Gastrocnemius medialis (tissue), 4 donors: ENCODE measurements around the gene SRGAP3. TPM values are rescaled to one million over a fixed set of nuclear protein-coding genes. Genes with fewer than 3 reads are reported as not detected.

Experiments used
- ATAC-seq, 2 donors: fragments of 150-250 bp; one replicate each; pipeline ENCODE4 v1.9.1; 2016
- DNase-seq, 2 donors: peaks; one replicate each; pipeline ENCODE4 v3.0.0-alpha.2; 2019
- H3K27ac ChIP-seq, 4 donors: fragments of 200-600 bp; sonication (generic); 1 replicate in 1 of 4; 2 replicates in 3 of 4; pipeline ENCODE4 v1.5.1; 2016 to 2018; ENCODE audit warnings: mild to moderate bottlenecking in 2 of 4, moderate library complexity in 1 of 4
- H3K27me3 ChIP-seq, 3 donors: fragments of 200-600 bp; sonication (generic) in 2 of 3; 1 replicate in 1 of 3; 2 replicates in 2 of 3; pipeline versions ENCODE4 v1.5.1 to v1.6.0; 2016 to 2019; ENCODE audit warnings: mild to moderate bottlenecking in 1 of 3, moderate library complexity in 1 of 3
- H3K36me3 ChIP-seq, 2 donors: fragments of 200-600 bp; sonication (generic) in 1 of 2; one replicate each; pipeline ENCODE4 v1.5.1; 2017 to 2018
- H3K4me1 ChIP-seq, 2 donors: fragments of 200-600 bp; sonication (generic) in 1 of 2; one replicate each; pipeline ENCODE4 v1.5.1; 2016 to 2017; ENCODE audit warnings: mild to moderate bottlenecking in 2 of 2
- H3K4me3 ChIP-seq, 4 donors: fragments of 200-600 bp; sonication (generic) in 3 of 4; 1 replicate in 1 of 4; 2 replicates in 3 of 4; pipeline ENCODE4 v1.5.1; 2016 to 2019; ENCODE audit warnings: mild to moderate bottlenecking in 2 of 4
- H3K9me3 ChIP-seq, 3 donors: fragments of 200-600 bp; sonication (generic) in 2 of 3; 1 replicate in 1 of 3; 2 replicates in 2 of 3; pipeline ENCODE4 v1.5.1; 2016 to 2019
- POLR2A ChIP-seq, 2 donors: fragments of 450-650 bp; IDR thresholded peaks; one replicate each; pipeline ENCODE4 v1.6.1; 2017; ENCODE audit warnings: antibody characterized with exemption in 2 of 2, mild to moderate bottlenecking in 2 of 2, moderate library complexity in 2 of 2
- in situ Hi-C, 4 donors: fragments of 200-750 bp; cut with MboI; loops; one replicate each; pipeline versions ENCODE4 v1.15.0 to v1.8.0; 2017; ENCODE audit warnings: low sequenced_read_pairs in 4 of 4
- intact Hi-C: fragments of 100-400 bp; cut with DNase I; formaldehyde crosslinking; loops from one replicate; pipeline ENCODE4 v1.15.1; 2023; ENCODE audit warnings: low total_unique reads
- total RNA-seq, 4 donors: library from RNA; depleted of rRNA; stranded (reverse); fragments of >200 nt; gene quantifications; one replicate each; pipeline versions ENCODE4 v1.1.0 to v1.2.3, GENCODE V29; 2016
- TF ChIP-seq, protein P1 (sequence below), 5 experiments: fragments of 450-650 bp in 3 of 5; fragments of 200-600 bp in 2 of 5; sonication (generic) in 2 of 5; IDR thresholded peaks in 4 of 5; conservative IDR thresholded peaks in 1 of 5; 1 replicate in 4 of 5; 2 replicates in 1 of 5; pipeline ENCODE4 v1.5.1; 2016 to 2019; ENCODE audit warnings: antibody characterized with exemption in 5 of 5, mild to moderate bottlenecking in 3 of 5, moderate library complexity in 3 of 5

Gene SRGAP3
- total RNA-seq, 4 donors from 2014 or later = 1.3 to 2.3 (median 1.8) TPM

DNA sequence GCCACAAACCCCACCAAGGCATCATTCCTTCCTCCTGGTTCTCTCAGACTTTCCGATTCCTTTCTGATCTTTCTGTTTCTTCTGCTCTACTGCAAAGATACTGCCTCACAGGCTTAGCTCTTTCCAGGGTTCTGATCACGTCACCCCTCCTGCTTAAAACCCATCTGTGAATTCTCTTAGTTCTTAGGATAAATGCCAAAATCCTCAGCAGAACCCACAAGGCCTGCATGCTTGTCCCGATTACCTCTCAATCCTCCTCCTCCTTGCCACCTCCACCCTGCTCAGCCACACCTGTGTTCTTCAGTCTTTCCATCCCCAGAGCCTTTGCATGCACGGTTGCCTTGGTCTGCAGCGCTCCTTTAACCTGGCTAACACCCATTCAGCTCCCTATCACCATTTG is 84.0 kb downstream of the SRGAP3 start:
- in situ Hi-C loops = no loop called here
- DNase-seq (no peak), ATAC-seq (no peak)
- TF ChIP-seq, protein P1, sequence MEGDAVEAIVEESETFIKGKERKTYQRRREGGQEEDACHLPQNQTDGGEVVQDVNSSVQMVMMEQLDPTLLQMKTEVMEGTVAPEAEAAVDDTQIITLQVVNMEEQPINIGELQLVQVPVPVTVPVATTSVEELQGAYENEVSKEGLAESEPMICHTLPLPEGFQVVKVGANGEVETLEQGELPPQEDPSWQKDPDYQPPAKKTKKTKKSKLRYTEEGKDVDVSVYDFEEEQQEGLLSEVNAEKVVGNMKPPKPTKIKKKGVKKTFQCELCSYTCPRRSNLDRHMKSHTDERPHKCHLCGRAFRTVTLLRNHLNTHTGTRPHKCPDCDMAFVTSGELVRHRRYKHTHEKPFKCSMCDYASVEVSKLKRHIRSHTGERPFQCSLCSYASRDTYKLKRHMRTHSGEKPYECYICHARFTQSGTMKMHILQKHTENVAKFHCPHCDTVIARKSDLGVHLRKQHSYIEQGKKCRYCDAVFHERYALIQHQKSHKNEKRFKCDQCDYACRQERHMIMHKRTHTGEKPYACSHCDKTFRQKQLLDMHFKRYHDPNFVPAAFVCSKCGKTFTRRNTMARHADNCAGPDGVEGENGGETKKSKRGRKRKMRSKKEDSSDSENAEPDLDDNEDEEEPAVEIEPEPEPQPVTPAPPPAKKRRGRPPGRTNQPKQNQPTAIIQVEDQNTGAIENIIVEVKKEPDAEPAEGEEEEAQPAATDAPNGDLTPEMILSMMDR (IDR thresholded peaks at IDR 0.05 in 4 of 5, conservative IDR thresholded peaks at IDR 0.05 in 1 of 5) = no peak
- no peak for TF ChIP-seq POLR2A (IDR thresholded peaks at IDR 0.05)
- no peaks in the 10 kb centered on the region for H3K36me3 ChIP-seq
- H3K27me3 ChIP-seq = no peaks in the 10 kb centered on the region
- intact Hi-C loops = no loop called here
- H3K4me1 ChIP-seq = no peaks in the 10 kb centered on the region
- no peak overlapping the region for H3K4me3 ChIP-seq
- no peak overlapping the region for H3K27ac ChIP-seq
- no peaks in the 10 kb centered on the region for H3K9me3 ChIP-seq

DNA sequence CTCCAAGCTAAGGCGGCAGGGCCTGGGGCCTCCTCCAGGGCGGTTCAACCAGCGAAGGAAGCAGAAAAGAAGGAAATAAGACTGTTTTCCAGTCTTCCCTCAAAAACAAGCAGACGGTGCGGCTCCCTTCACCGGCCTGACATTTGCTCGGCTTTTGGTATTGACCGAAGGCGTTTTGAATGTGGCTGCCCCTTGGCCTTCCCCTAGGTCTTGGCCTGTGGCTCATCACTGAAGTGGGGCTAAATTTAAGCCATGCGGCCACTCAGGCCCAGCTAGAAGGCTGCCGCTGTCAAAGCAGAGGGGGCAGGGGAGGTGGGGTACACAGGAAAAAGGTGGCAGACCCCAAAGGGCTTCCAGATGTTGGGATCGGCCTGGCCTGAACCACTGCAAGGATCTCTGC is 86.2 kb downstream of the SRGAP3 start:
- no peak overlapping the region for H3K4me3 ChIP-seq
- in situ Hi-C loops = no loop called here
- H3K4me1 ChIP-seq = no peaks in the 10 kb centered on the region
- DNase-seq = no peak
- H3K27me3 ChIP-seq = no peaks in the 10 kb centered on the region
- no peak for TF ChIP-seq POLR2A (IDR thresholded peaks at IDR 0.05)
- TF ChIP-seq, protein P1 (IDR thresholded peaks at IDR 0.05 in 4 of 5, conservative IDR thresholded peaks at IDR 0.05 in 1 of 5) = no peak
- no peak overlapping the region for H3K27ac ChIP-seq
- no peaks in the 10 kb centered on the region for H3K9me3 ChIP-seq
- intact Hi-C loops = no loop called here
- ATAC-seq = no peak
- no peaks in the 10 kb centered on the region for H3K36me3 ChIP-seq

DNA sequence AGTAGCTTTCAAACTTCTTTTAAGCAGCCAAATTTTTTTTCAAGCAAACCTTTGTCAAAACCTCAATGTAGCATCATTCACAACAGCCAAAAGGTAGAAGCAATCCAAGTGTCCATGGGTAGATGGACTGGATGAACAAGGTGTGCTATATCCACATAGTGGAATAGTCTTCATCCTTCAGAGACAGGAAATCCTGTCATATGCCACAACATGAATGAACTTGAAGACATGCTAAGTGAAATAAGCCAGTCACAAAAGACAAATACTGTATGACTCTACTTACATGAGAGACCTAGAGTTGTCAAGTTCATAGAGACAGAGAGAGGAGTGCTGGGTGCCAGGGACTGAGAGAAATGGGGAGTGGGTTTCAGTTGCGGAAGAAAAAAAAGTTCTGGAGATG is 87.6 kb downstream of the SRGAP3 start:
- Histone ChIP-seq H3K27me3 (no peaks in the 10 kb centered on the region), H3K4me3 (no peak overlapping the region), H3K9me3 (no peaks in the 10 kb centered on the region), H3K27ac (no peak overlapping the region), H3K4me1 (peaks cover 1 to 14% of the 10 kb centered on the region in 2 donors), H3K36me3 (no peaks in the 10 kb centered on the region)
- TF ChIP-seq POLR2A (IDR thresholded peaks at IDR 0.05) = no peak
- TF ChIP-seq, protein P1 (IDR thresholded peaks at IDR 0.05 in 4 of 5, conservative IDR thresholded peaks at IDR 0.05 in 1 of 5) = no peak
- intact Hi-C loops = no loop called here
- in situ Hi-C loops = no loop called here
- ATAC-seq (no peak), DNase-seq (no peak)

DNA sequence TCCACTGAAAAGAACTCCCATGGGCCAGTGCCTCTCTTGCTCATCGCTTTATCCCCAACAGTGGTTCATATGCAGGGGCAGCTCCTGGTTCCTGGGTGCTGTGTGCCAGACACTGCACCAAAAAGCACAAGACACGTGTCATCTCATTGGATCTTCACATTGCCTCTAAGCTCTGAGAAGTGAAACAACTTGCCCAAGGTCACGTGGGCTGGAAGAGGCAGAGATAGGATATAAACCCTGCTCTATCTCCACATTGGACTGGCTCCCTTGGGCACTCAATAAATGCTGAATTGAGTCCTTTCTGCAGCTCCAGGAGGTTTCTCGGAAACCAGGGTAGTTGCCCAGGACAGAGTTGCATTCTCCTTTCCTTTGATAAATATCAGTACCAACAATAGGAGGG is 88.1 kb downstream of the SRGAP3 start:
- DNase-seq (no peak), ATAC-seq (no peak)
- no peak overlapping the region for H3K27ac ChIP-seq
- in situ Hi-C loops = no loop called here
- H3K9me3 ChIP-seq = no peaks in the 10 kb centered on the region
- TF ChIP-seq POLR2A (IDR thresholded peaks at IDR 0.05) = no peak
- TF ChIP-seq, protein P1 (IDR thresholded peaks at IDR 0.05 in 4 of 5, conservative IDR thresholded peaks at IDR 0.05 in 1 of 5) = no peak
- intact Hi-C loops = no loop called here
- peaks cover 6 to 19% of the 10 kb centered on the region in 2 donors for H3K4me1 ChIP-seq
- H3K27me3 ChIP-seq = no peaks in the 10 kb centered on the region
- H3K36me3 ChIP-seq = no peaks in the 10 kb centered on the region
- H3K4me3 ChIP-seq = no peak overlapping the region
